LNCaP clone FGC (cell line): ENCODE data around the gene ZBTB6.
A peak's percentile ranks its signal among the peaks of the same experiment; 100 is the strongest.

Experiments used
- DNase-seq: peaks from one replicate; pipeline ENCODE4 v3.0.0-alpha.2; 2011; ENCODE audit warnings: low read depth
- H3K4me3 ChIP-seq: 2 replicates; pipeline ENCODE4 v1.5.1; 2011; ENCODE audit warnings: mild to moderate bottlenecking, low read depth, low read length, control low read depth
- TF ChIP-seq, protein P1 (sequence below): IDR thresholded peaks from 2 replicates; pipeline ENCODE4 v1.5.1; 2012; ENCODE audit warnings: mild to moderate bottlenecking; ENCODE audit not compliant: control insufficient read depth, insufficient read depth; ENCODE audit errors: extremely low read depth

The ZBTB6 gene

GRCh38 chr9:122912964-122913673 lies at the start of gene ZBTB6:
Gene ZBTB6 (minus strand): TSS chr9:122913323. CDS start chr9:122912072, 1,251 bp downstream.
- DNase-seq = peak; percentile 75
- peak within 1 kb of the TSS; percentile 92 for H3K4me3 ChIP-seq
- TF ChIP-seq, protein P1, sequence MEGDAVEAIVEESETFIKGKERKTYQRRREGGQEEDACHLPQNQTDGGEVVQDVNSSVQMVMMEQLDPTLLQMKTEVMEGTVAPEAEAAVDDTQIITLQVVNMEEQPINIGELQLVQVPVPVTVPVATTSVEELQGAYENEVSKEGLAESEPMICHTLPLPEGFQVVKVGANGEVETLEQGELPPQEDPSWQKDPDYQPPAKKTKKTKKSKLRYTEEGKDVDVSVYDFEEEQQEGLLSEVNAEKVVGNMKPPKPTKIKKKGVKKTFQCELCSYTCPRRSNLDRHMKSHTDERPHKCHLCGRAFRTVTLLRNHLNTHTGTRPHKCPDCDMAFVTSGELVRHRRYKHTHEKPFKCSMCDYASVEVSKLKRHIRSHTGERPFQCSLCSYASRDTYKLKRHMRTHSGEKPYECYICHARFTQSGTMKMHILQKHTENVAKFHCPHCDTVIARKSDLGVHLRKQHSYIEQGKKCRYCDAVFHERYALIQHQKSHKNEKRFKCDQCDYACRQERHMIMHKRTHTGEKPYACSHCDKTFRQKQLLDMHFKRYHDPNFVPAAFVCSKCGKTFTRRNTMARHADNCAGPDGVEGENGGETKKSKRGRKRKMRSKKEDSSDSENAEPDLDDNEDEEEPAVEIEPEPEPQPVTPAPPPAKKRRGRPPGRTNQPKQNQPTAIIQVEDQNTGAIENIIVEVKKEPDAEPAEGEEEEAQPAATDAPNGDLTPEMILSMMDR = peak; percentile 5; the same call in 1 of the 2 replicates

GRCh38 chr9:122961139-122961538 lies 48.0 kb upstream of the ZBTB6 start:
- TF ChIP-seq, protein P1 = no peak
- no peak for DNase-seq

DNA sequence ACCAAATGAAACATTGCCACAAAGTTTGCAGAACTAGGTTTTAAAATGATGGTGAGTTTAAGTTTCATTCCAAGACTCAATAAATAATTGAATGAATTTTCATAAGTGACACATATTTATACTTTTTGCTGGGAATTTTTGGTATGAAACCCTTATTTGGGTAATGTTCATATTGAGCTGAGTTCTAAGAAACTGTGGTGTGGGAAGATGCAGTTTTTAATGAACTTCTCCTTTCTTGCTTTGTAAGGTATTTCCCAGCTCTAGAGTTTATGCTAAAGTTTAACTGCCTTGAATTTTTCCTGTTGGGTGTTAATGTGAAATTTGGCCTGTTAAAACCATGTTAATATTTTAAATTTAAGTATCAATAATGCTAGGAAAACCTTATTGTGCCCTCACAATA lies 42.8 kb upstream of the ZBTB6 start:
- TF ChIP-seq, protein P1 = no peak
- no peak for DNase-seq
- H3K4me3 ChIP-seq = no peak overlapping the region

More at GRCh38 chr9:122961139-122961538, 48.0 kb upstream of the ZBTB6 start:
- H3K4me3 ChIP-seq = no peak overlapping the region

GRCh38 chr9:122954253-122954691 lies 41.1 kb upstream of the ZBTB6 start:
- H3K4me3 ChIP-seq = peak overlapping the region; percentile 12; the same call in 1 of the 2 replicates
- TF ChIP-seq, protein P1 = no peak
- DNase-seq = peak; percentile 59

DNA sequence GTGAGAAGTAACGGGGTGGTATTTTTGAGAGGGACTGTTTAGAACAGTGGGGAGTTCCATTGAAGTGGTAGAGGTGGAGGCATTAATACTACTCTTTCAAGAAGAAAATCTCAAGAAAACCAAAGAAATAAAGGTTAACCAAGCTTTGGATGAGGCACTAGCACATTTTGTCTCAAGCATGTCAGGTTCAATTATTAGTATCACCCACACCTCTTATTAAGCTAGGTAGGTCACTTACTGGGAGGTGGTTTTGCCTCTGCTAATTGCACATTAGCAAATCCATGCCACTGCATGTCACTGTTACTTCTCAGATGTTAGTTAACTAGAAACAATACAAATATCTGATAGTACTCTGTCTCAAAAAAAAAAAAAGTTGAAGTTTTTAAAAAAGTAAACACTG lies 37.9 kb upstream of the ZBTB6 start:
- TF ChIP-seq, protein P1 = no peak
- no peak overlapping the region for H3K4me3 ChIP-seq
- DNase-seq = no peak

- no peak for DNase-seq
- TF ChIP-seq, protein P1 = no peak
- no peak overlapping the region for H3K4me3 ChIP-seq
These were observed 37.1 kb upstream of the ZBTB6 start for GRCh38 chr9:122950263-122950662.

GRCh38 chr9:122949696-122950095 lies 36.6 kb upstream of the ZBTB6 start:
- H3K4me3 ChIP-seq = no peak overlapping the region
- no peak for DNase-seq
- TF ChIP-seq, protein P1 = no peak
